HG02759 (cell line): ENCODE data around the gene PLEKHN1.

Experiments
- ATAC-seq: cut with Tn5 transposase; IDR thresholded peaks from one replicate; pipeline ENCODE4 v1.9.1; 2021; ENCODE audit warnings: mild to moderate bottlenecking, moderate library complexity; ENCODE audit not compliant: unreplicated experiment

Gene PLEKHN1

GRCh38 chr1:966135-966703 is at the start of gene PLEKHN1:
PLEKHN1 (plus strand) TSS chr1:966482; CDS start chr1:966532, 50 bp downstream.
- ATAC-seq = no peak

- no peak for ATAC-seq
Observed at GRCh38 chr1:917076-917459, 49.2 kb upstream of the PLEKHN1 start.

- ATAC-seq = no peak
Observed at GRCh38 chr1:917466-918091, 48.7 kb upstream of the PLEKHN1 start.

- ATAC-seq = no peak
Observed at GRCh38 chr1:918353-918752, 47.9 kb upstream of the PLEKHN1 start.

- ATAC-seq = no peak
Observed at GRCh38 chr1:918843-919242, 47.4 kb upstream of the PLEKHN1 start.

- ATAC-seq = no peak
Observed at GRCh38 chr1:919271-919872, 46.9 kb upstream of the PLEKHN1 start.

- ATAC-seq = no peak
Observed at GRCh38 chr1:920010-920409, 46.3 kb upstream of the PLEKHN1 start.

- no peak for ATAC-seq
Observed at GRCh38 chr1:920521-920920, 45.8 kb upstream of the PLEKHN1 start.

- ATAC-seq = no peak
Observed at GRCh38 chr1:921011-921837, 45.1 kb upstream of the PLEKHN1 start.

- ATAC-seq = no peak
Observed at GRCh38 chr1:923131-923990, 42.9 kb upstream of the PLEKHN1 start, which contains the start of gene SAMD11. SAMD11 (plus strand) TSS chr1:923923; CDS start chr1:924432, 509 bp downstream.

GRCh38 chr1:923991-924655 is 42.2 kb upstream of the PLEKHN1 start:
- ATAC-seq = no peak

- no peak for ATAC-seq
Observed at GRCh38 chr1:924656-925560, 41.4 kb upstream of the PLEKHN1 start.

GRCh38 chr1:925561-926421 is 40.5 kb upstream of the PLEKHN1 start:
- no peak for ATAC-seq

GRCh38 chr1:927234-927633 is 39.0 kb upstream of the PLEKHN1 start:
- ATAC-seq = no peak

GRCh38 chr1:927748-928147 is 38.5 kb upstream of the PLEKHN1 start:
- ATAC-seq = no peak

GRCh38 chr1:928825-929661 is 37.2 kb upstream of the PLEKHN1 start:
- ATAC-seq = no peak
